ENCODE data around the gene TMEM178A. TPM values are rescaled to one million over a fixed set of nuclear protein-coding genes. Genes with fewer than 3 reads are reported as not detected.

The TMEM178A gene
- polyA plus RNA-seq, 1 donor from 2014 or later = 31.8 TPM

GRCh38 chr2:39673018-39673417, 7.3 kb downstream of the TMEM178A start:
- no peak overlapping the region for H3K4me2 ChIP-seq (ENCODE audit: low read length)

GRCh38 chr2:39676342-39676741, 10.6 kb downstream of the TMEM178A start:
- TF ChIP-seq REST (IDR thresholded peaks at IDR 0.05; ENCODE audit: borderline replicate concordance) = no peak
- no peak for TF ChIP-seq MXI1 (conservative IDR thresholded peaks at IDR 0.05; ENCODE audit: poor library complexity, severe bottlenecking)
- TF ChIP-seq CTCF (IDR thresholded peaks at IDR 0.05; ENCODE audit: poor library complexity, severe bottlenecking) = no peak
- no peak for TF ChIP-seq RAD21 (conservative IDR thresholded peaks at IDR 0.05)
- no peak for TF ChIP-seq EZH2 (IDR thresholded peaks at IDR 0.05; ENCODE audit: borderline replicate concordance, insufficient read depth, low read length, poor library complexity, severe bottlenecking)
- TF ChIP-seq POLR2AphosphoS5 (IDR thresholded peaks at IDR 0.05) = no peak
- no peak for TF ChIP-seq SMC3 (conservative IDR thresholded peaks at IDR 0.05; ENCODE audit: poor library complexity)
- TF ChIP-seq TAF1 (IDR thresholded peaks at IDR 0.05; ENCODE audit: low read depth) = no peak
- no peak for TF ChIP-seq EP300 (conservative IDR thresholded peaks at IDR 0.05; ENCODE audit: poor library complexity, severe bottlenecking)
- no peak overlapping the region for H3K27ac ChIP-seq (ENCODE audit: low read length)

More at GRCh38 chr2:39673018-39673417, 7.3 kb downstream of the TMEM178A start:
- Histone ChIP-seq H3K9me2 (ENCODE audit: insufficient read depth, low read length) (no peaks in the 10 kb centered on the region), H3K79me2 (replicated peaks; ENCODE audit: insufficient read depth, low read length) (peaks cover 31% of the 10 kb centered on the region), H3K27me3 (ENCODE audit: insufficient read depth, low read depth, low read length) (no peaks in the 10 kb centered on the region), H3K36me3 (ENCODE audit: insufficient read depth, low read length) (no peaks in the 10 kb centered on the region), H3K9ac (ENCODE audit: low read length) (no peak overlapping the region), H3K4me3 (ENCODE audit: low read length) (no peak overlapping the region), H3F3A (ENCODE audit: insufficient read depth, low read length, poor library complexity, severe bottlenecking) (no peaks in the 10 kb centered on the region), H3K9me3 (ENCODE audit: low read length) (no peaks in the 10 kb centered on the region), H3K27ac (ENCODE audit: low read length) (no peak overlapping the region), H2AFZ (ENCODE audit: low read depth, low read length) (no peak overlapping the region), H4K20me1 (ENCODE audit: insufficient read depth) (no peaks in the 10 kb centered on the region)
- TF ChIP-seq POLR2AphosphoS5 (IDR thresholded peaks at IDR 0.05) (no peak), RAD21 (conservative IDR thresholded peaks at IDR 0.05) (no peak), MXI1 (conservative IDR thresholded peaks at IDR 0.05; ENCODE audit: poor library complexity, severe bottlenecking) (no peak), TAF1 (IDR thresholded peaks at IDR 0.05; ENCODE audit: low read depth) (no peak), SMC3 (conservative IDR thresholded peaks at IDR 0.05; ENCODE audit: poor library complexity) (no peak), EP300 (conservative IDR thresholded peaks at IDR 0.05; ENCODE audit: poor library complexity, severe bottlenecking) (no peak)

More at GRCh38 chr2:39676342-39676741, 10.6 kb downstream of the TMEM178A start:
- no peaks in the 10 kb centered on the region for H4K20me1 ChIP-seq (ENCODE audit: insufficient read depth)
- H3K27me3 ChIP-seq (ENCODE audit: insufficient read depth, low read depth, low read length) = no peaks in the 10 kb centered on the region
- no peak overlapping the region for H2AFZ ChIP-seq (ENCODE audit: low read depth, low read length)
- H3K9me3 ChIP-seq (ENCODE audit: low read length) = no peaks in the 10 kb centered on the region
- no peak overlapping the region for H3K9ac ChIP-seq (ENCODE audit: low read length)
- no peak overlapping the region for H3K4me2 ChIP-seq (ENCODE audit: low read length)
- no peaks in the 10 kb centered on the region for H3K36me3 ChIP-seq (ENCODE audit: insufficient read depth, low read length)
- H3K79me2 ChIP-seq (replicated peaks; ENCODE audit: insufficient read depth, low read length) = peaks cover 4% of the 10 kb centered on the region
- H3F3A ChIP-seq (ENCODE audit: insufficient read depth, low read length, poor library complexity, severe bottlenecking) = no peaks in the 10 kb centered on the region
- no peak overlapping the region for H3K4me3 ChIP-seq (ENCODE audit: low read length)
- H3K9me2 ChIP-seq (ENCODE audit: insufficient read depth, low read length) = no peaks in the 10 kb centered on the region
